Nucleus accumbens (tissue), 56 donors: ENCODE data around the gene SLC35F3.
"Not testable (repeated sequence)": the region's sequence is repeated elsewhere in the genome, so short reads cannot be mapped to it uniquely, and the experiment has no call there.

Source experiments
- DNase-seq, 56 donors: peaks; one replicate each; lab custom pipeline; 2025; lab: John Stamatoyannopoulos, UW

Gene SLC35F3

GRCh38 chr1:234239936-234240335 is 335.5 kb downstream of the SLC35F3 start:
- no peak for DNase-seq

GRCh38 chr1:234240680-234241079 is 336.2 kb downstream of the SLC35F3 start:
- DNase-seq = no peak

- no peak for DNase-seq
Measured at GRCh38 chr1:234241941-234242490, 337.5 kb downstream of the SLC35F3 start.

- DNase-seq = no peak
Measured at GRCh38 chr1:234243521-234244260, 339.2 kb downstream of the SLC35F3 start.

GRCh38 chr1:234244482-234244881 is 340.0 kb downstream of the SLC35F3 start:
- DNase-seq = no peak

- DNase-seq = no peak
Measured at GRCh38 chr1:234246638-234247116, 342.2 kb downstream of the SLC35F3 start.

GRCh38 chr1:234247746-234248145 is 343.3 kb downstream of the SLC35F3 start:
- DNase-seq = not testable (repeated sequence)

- no peak for DNase-seq
Measured at GRCh38 chr1:234250747-234251146, 346.3 kb downstream of the SLC35F3 start.

- DNase-seq = no peak
Measured at GRCh38 chr1:234253732-234254131, 349.3 kb downstream of the SLC35F3 start.

- no peak for DNase-seq
Measured at GRCh38 chr1:234256359-234256758, 351.9 kb downstream of the SLC35F3 start.

GRCh38 chr1:234258071-234258470 is 353.6 kb downstream of the SLC35F3 start:
- DNase-seq = no peak

GRCh38 chr1:234260578-234260977 is 356.1 kb downstream of the SLC35F3 start:
- DNase-seq = no peak

GRCh38 chr1:234261545-234261944 is 357.1 kb downstream of the SLC35F3 start:
- DNase-seq = no peak

- no peak for DNase-seq
Measured at GRCh38 chr1:234262007-234262753, 357.7 kb downstream of the SLC35F3 start.

- no peak for DNase-seq
Measured at GRCh38 chr1:234262754-234263105, 358.3 kb downstream of the SLC35F3 start.

GRCh38 chr1:234264832-234265231 is 360.4 kb downstream of the SLC35F3 start:
- no peak for DNase-seq

GRCh38 chr1:234265321-234265720 is 360.8 kb downstream of the SLC35F3 start:
- no peak for DNase-seq

- DNase-seq = no peak
Measured at GRCh38 chr1:234265861-234266260, 361.4 kb downstream of the SLC35F3 start.

- no peak for DNase-seq
Measured at GRCh38 chr1:234270093-234270492, 365.6 kb downstream of the SLC35F3 start.

- no peak for DNase-seq
Measured at GRCh38 chr1:234270581-234271242, 366.2 kb downstream of the SLC35F3 start.

GRCh38 chr1:234271243-234271606 is 366.7 kb downstream of the SLC35F3 start:
- DNase-seq = no peak
